Cerebellar nuclear complex (tissue), 1 donor: ENCODE data around the gene KCNIP4.
A peak's percentile ranks its signal among the peaks of the same experiment; 100 is the strongest.

ENCODE experiments used
- DNase-seq, 2 experiments: peaks; one replicate each; lab custom pipeline; 2025; lab: John Stamatoyannopoulos, UW

KCNIP4 gene

GRCh38 chr4:21571100-21571499 lies 377.5 kb downstream of the KCNIP4 start:
- DNase-seq, result no peak

- DNase-seq, result no peak
These were observed 378.9 kb downstream of the KCNIP4 start for GRCh38 chr4:21569638-21570037.

DNA sequence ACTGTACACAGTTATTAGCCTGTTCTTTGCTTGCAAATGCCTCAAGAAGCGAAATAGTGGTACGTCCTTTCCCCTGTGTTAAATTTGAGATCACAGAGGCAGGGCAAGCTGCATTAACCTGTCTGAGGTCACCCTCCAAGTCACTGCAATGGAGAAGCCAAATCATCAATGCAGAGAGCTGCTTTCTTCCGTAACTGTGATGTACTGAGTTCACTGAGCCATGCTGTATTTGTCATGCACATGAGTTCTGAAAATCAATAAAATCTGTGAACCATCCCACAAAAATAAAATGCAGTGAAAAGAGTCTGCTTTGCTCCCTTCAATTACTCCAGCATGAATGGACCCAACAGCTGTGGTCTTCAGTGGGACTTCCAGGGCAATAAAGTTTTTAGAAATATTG lies 393.5 kb downstream of the KCNIP4 start:
- no peak for DNase-seq

- no peak for DNase-seq
These were observed 394.1 kb downstream of the KCNIP4 start for GRCh38 chr4:21554500-21554899.

- DNase-seq, result peak in 1 of 2 experiments; percentile 13
These were observed 394.5 kb downstream of the KCNIP4 start for GRCh38 chr4:21554066-21554465.

DNA sequence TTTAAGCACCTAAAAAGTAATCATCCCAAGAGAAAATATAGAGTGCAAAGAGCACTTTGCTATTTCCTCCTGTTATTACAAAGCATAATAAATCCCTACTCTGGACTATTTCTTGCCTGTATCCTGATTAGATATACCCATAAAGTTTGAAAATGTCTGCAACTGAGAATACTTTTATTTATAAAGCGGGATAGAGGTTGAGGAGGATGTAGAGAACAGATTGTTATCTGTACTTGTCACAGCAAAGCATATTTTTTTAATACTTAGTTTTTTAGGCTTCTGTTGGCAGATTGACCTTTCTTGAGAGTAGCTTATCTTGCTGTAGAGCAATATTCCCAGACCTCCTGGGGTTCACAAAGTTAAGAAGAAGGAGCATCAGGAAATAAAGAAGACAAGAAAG lies 396.1 kb downstream of the KCNIP4 start:
- no peak for DNase-seq

DNA sequence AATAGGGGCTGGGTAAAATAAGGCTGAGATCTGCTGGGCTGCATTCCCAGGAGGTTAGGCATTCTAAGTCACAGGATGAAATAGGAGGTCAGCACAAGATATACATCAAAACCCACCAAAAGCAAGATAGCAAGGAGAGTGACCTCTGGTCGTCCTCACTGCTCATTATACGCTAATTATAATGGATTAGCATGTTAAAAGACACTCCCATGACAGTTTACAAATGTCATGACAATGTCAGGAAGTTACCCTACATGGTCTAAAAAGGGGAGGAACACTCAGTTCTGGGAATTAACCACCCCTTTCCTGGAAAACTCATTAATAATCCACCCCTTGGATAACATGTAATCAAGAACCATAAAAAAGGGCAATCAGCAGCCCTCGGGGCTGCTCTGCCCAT lies 403.6 kb downstream of the KCNIP4 start:
- DNase-seq, result no peak

DNA sequence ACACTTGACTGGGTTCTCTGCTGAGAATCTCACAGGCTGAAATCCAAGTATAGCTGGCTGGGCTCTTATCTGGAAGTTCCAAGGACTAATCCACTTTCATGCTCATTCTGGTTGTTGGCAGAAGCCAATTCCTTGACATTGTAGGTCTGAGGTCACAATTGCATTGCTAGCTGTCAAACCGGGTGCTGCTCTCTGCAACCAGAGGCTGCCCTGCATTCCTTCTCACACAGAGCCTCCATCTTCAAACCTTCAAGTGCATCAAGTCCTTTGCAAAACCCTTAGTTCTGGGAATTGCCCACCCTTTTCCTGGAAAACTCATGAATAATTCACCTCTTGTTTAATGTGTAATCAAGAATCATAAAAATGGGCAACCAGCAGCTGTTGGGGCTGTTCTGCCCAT lies 404.2 kb downstream of the KCNIP4 start:
- DNase-seq, result no peak

DNA sequence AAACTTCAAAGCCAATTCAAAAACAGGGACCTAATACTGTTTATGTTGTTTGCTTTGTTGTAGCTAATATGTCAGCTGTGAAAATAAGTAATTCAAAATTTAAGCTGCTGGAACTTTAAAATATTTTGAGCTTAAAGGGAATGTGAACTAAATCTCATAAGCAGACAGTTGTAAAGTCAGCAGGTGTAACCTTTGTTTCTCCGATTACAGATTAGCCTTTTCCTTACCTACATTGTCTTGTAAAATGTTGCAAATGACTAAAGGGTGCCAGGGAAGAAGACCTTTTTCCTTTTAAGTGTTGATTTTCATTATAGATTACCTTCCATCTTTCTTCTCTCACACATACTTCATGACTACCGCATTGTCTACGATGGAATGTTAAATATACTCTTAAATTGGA lies 405.1 kb downstream of the KCNIP4 start:
- DNase-seq, result no peak

DNA sequence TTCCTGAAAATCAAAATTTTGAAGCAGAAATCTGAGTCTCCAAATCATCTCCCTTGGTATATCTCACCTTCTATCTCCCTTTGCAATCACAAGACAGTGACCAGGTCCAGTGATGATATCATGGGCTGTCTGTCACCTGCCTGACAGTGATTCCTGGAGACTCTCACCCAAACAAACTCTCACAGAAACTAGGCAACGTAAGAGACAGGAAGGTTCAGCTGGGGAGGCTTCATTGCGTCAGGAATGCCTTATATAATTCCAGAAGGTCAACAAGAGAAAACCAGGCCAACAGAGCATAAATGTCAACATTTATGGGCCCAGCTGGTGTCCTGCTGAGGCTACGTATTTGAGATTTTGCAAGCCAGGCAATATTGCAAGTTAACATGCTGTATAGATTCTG lies 412.7 kb downstream of the KCNIP4 start:
- DNase-seq, result no peak

GRCh38 chr4:21531048-21531447 lies 417.5 kb downstream of the KCNIP4 start:
- DNase-seq, result no peak

DNA sequence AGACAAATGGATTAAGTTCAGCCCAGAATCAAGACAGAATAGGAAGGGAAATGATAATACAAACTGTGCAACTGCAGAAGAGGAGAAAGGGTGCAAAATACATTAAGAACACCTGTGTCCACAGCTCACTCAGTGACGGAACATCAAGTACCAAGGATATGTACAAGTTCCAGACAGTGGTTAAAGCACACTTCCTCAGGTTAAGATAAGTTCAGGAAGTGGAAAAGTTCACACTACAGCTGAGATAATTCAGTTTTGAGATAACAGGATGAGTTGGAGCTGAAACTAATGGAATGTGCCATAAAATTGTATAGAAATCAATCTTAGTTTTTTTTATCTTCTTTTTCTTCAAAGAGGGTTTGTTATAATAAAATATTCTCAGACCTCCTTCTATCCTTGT lies 419.4 kb downstream of the KCNIP4 start:
- DNase-seq, result no peak

- DNase-seq, result no peak
These were observed 426.3 kb downstream of the KCNIP4 start for GRCh38 chr4:21522296-21522695.

DNA sequence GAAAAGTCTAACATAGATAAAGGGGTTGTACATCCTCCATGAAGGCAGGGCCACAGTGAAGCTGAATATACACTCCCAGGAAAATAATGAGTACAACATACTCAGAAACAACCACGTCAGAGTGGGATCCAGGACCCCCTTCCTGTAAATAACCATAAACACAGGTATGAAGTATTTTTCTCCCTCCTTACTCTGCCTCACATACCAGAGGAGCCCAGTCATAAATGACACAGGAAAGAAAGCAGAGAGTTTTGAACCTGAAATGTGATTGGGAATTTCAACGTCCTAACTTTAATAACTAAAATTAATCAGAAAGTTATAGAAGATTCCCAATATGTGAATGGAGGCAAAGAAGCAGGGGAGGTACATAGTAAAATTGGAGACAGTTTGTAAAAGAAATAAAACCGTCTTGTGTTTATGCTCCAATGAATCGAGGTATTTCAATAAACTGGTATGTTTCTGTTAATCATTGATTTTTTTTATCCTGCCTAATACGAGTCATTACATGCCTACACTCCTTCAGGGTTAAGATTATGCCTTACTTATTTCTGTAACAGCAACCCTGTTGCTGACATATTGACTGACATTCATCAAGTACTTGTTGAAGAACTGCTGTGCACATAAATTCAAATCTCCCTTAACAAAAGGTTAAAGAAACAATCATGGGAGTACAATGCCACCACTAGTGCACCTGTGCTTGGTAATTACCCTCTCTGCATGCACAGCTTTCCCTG lies 431.3 kb downstream of the KCNIP4 start:
- no peak for DNase-seq

GRCh38 chr4:21514022-21514694 lies 434.4 kb downstream of the KCNIP4 start:
- DNase-seq, result no peak

- DNase-seq, result peak in 1 of 2 experiments; percentile 28
These were observed 436.2 kb downstream of the KCNIP4 start for GRCh38 chr4:21512353-21512752.

GRCh38 chr4:21507439-21507838 lies 441.1 kb downstream of the KCNIP4 start:
- no peak for DNase-seq

GRCh38 chr4:21490682-21491081 lies 457.9 kb downstream of the KCNIP4 start:
- DNase-seq, result no peak

GRCh38 chr4:21476757-21477156 lies 471.8 kb downstream of the KCNIP4 start:
- no peak for DNase-seq

GRCh38 chr4:21474195-21474594 lies 474.4 kb downstream of the KCNIP4 start:
- no peak for DNase-seq

- no peak for DNase-seq
These were observed 478.0 kb downstream of the KCNIP4 start for GRCh38 chr4:21470535-21470934.

DNA sequence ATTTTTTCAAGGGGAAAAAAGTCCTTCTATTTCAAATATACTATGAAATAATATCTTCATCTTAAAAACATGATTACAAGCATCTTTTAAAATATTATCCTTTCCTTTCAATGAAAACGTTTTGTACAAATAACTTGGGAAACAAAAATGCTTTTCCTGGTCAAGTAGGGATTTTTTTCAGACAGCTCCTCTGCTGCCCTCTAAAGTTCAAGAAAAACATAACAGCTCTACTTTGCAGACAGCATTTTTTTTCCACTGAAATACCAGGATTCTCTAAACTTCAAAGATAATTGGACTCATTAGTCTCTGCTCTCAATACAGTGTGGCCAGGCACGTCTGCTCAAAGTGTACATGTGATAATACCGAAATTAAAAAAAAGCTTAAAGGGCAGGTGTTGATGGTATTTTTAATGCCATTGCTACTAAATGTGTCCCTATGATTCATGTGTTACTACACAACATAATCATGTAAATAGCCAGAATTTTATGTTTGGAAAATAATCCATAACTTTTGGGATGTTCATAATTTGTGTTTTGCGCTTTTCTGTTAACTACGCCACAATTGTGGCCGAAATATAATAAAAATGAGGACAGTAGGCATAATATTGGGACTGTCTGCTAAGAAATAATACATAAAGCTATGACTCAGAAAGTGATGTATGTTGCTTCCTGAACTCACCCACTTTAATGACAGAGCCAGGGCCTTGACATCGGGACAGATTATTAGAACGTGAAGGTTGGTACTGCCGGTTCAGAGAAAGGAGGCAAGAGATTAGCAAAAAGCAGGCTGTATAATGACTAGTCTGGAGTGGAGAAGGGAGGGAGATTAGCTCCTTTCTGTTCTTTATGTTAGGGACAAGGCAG lies 478.9 kb downstream of the KCNIP4 start:
- DNase-seq, result peak in 1 of 2 experiments; percentile 13

GRCh38 chr4:21467551-21467950 lies 481.0 kb downstream of the KCNIP4 start:
- DNase-seq, result no peak
